Measurements from ENCODE around the gene TCAF2.
"Not testable (repeated sequence)": the region's sequence is repeated elsewhere in the genome, so short reads cannot be mapped to it uniquely, and the experiment has no call there.

GRCh38 chr7:143615545-143615944, 5.2 kb upstream of the TCAF2 start:
- TF ChIP-seq, protein P1, sequence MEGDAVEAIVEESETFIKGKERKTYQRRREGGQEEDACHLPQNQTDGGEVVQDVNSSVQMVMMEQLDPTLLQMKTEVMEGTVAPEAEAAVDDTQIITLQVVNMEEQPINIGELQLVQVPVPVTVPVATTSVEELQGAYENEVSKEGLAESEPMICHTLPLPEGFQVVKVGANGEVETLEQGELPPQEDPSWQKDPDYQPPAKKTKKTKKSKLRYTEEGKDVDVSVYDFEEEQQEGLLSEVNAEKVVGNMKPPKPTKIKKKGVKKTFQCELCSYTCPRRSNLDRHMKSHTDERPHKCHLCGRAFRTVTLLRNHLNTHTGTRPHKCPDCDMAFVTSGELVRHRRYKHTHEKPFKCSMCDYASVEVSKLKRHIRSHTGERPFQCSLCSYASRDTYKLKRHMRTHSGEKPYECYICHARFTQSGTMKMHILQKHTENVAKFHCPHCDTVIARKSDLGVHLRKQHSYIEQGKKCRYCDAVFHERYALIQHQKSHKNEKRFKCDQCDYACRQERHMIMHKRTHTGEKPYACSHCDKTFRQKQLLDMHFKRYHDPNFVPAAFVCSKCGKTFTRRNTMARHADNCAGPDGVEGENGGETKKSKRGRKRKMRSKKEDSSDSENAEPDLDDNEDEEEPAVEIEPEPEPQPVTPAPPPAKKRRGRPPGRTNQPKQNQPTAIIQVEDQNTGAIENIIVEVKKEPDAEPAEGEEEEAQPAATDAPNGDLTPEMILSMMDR (IDR thresholded peaks at IDR 0.05; ENCODE audit: insufficient read depth, low read length, poor library complexity, severe bottlenecking): not testable (repeated sequence)
- not testable (repeated sequence) for TF ChIP-seq EZH2phosphoT487 (conservative IDR thresholded peaks at IDR 0.05; ENCODE audit: low read length)
